ENCODE results near the gene RDH12. TPM values are rescaled to one million over a fixed set of nuclear protein-coding genes. Genes with fewer than 3 reads are reported as not detected.
A peak's percentile ranks its signal among the peaks of the same experiment; 100 is the strongest.

RDH12 gene
- total RNA-seq, 4 donors from 2014 or later = 27.3 to 99.8 (median 81.8) TPM

GRCh38 chr14:67728258-67728657, 26.6 kb downstream of the RDH12 start:
- Histone ChIP-seq H3K4me3 (no peak overlapping the region), H3K9me3 (no peaks in the 10 kb centered on the region), H3K4me1 (peaks cover 19% of the 10 kb centered on the region), H3K36me3 (no peaks in the 10 kb centered on the region), H3K27ac (no peak overlapping the region), H3K27me3 (no peaks in the 10 kb centered on the region)
- DNase-seq (ENCODE audit: low spot score in 2 of 2) = no peak
- no peak for TF ChIP-seq POLR2A (IDR thresholded peaks at IDR 0.05)
- TF ChIP-seq CTCF (IDR thresholded peaks at IDR 0.05) = no peak
- no peak for TF ChIP-seq POLR2AphosphoS5 (IDR thresholded peaks at IDR 0.05)

GRCh38 chr14:67729072-67729885, 27.6 kb downstream of the RDH12 start:
- 49% methylated on average over 21 of the region's 21 CpGs for WGBS
- DNase-seq (ENCODE audit: low spot score in 2 of 2) = no peak
- H3K27me3 ChIP-seq = no peaks in the 10 kb centered on the region
- peak overlapping the region; percentile 50 for H3K27ac ChIP-seq
- TF ChIP-seq POLR2A (IDR thresholded peaks at IDR 0.05) = no peak
- no peak for TF ChIP-seq POLR2AphosphoS5 (IDR thresholded peaks at IDR 0.05)
- no peak for TF ChIP-seq CTCF (IDR thresholded peaks at IDR 0.05)
- TF ChIP-seq EP300 (IDR thresholded peaks at IDR 0.05) = no peak
- peaks cover 19% of the 10 kb centered on the region for H3K4me1 ChIP-seq
- no peak overlapping the region for H3K4me3 ChIP-seq
- no peaks in the 10 kb centered on the region for H3K36me3 ChIP-seq
- H3K9me3 ChIP-seq = no peaks in the 10 kb centered on the region

GRCh38 chr14:67733616-67734015, 31.9 kb downstream of the RDH12 start:
- Histone ChIP-seq H3K9me3 (no peaks in the 10 kb centered on the region), H3K27ac (no peak overlapping the region), H3K4me3 (no peak overlapping the region), H3K36me3 (no peaks in the 10 kb centered on the region), H3K27me3 (no peaks in the 10 kb centered on the region), H3K4me1 (peaks cover 14% of the 10 kb centered on the region)
- 82% methylated on average over 4 of the region's 4 CpGs for WGBS
- no peak for DNase-seq (ENCODE audit: low spot score in 2 of 2)
- no peak for TF ChIP-seq POLR2A (IDR thresholded peaks at IDR 0.05)
- no peak for TF ChIP-seq POLR2AphosphoS5 (IDR thresholded peaks at IDR 0.05)

GRCh38 chr14:67734675-67735074, 33.0 kb downstream of the RDH12 start:
- H3K4me3 ChIP-seq = no peak overlapping the region
- TF ChIP-seq EP300 (IDR thresholded peaks at IDR 0.05) = no peak
- no peak for TF ChIP-seq POLR2A (IDR thresholded peaks at IDR 0.05)
- TF ChIP-seq POLR2AphosphoS5 (IDR thresholded peaks at IDR 0.05) = no peak
- TF ChIP-seq CTCF (IDR thresholded peaks at IDR 0.05) = no peak
- WGBS = 79% methylated on average over 3 of the region's 3 CpGs
- peaks cover 10% of the 10 kb centered on the region for H3K4me1 ChIP-seq
- H3K27me3 ChIP-seq = no peaks in the 10 kb centered on the region
- DNase-seq (ENCODE audit: low spot score in 2 of 2) = no peak
- no peaks in the 10 kb centered on the region for H3K9me3 ChIP-seq
- H3K27ac ChIP-seq = no peak overlapping the region
- no peaks in the 10 kb centered on the region for H3K36me3 ChIP-seq

- WGBS = 76% methylated on average over 10 of the region's 10 CpGs
- H3K36me3 ChIP-seq = no peaks in the 10 kb centered on the region
- no peak overlapping the region for H3K4me3 ChIP-seq
- no peaks in the 10 kb centered on the region for H3K27me3 ChIP-seq
- H3K9me3 ChIP-seq = no peaks in the 10 kb centered on the region
- peaks cover 6% of the 10 kb centered on the region for H3K4me1 ChIP-seq
- TF ChIP-seq POLR2A (IDR thresholded peaks at IDR 0.05) (no peak), EP300 (IDR thresholded peaks at IDR 0.05) (no peak), POLR2AphosphoS5 (IDR thresholded peaks at IDR 0.05) (no peak), CTCF (IDR thresholded peaks at IDR 0.05) (no peak)
- no peak overlapping the region for H3K27ac ChIP-seq
- DNase-seq (ENCODE audit: low spot score in 2 of 2) = no peak
Measured at GRCh38 chr14:67735336-67736147, 33.9 kb downstream of the RDH12 start.

All from suprapubic skin (tissue), 4 donors.